MM.1S (cell line): Measurements from ENCODE around the gene ZNF692.

Experiments
- CTCF ChIP-seq: fragments of 300-600 bp; sonication (generic); IDR thresholded peaks from 2 replicates; pipeline ENCODE4 v1.5.1; 2016; ENCODE audit warnings: antibody characterized with exemption, low read length, mixed read lengths
- EZH2 ChIP-seq: fragments of 300-600 bp; sonication (generic); optimal IDR thresholded peaks from 2 replicates; pipeline ENCODE3; 2017; ENCODE audit warnings: low read depth, mild to moderate bottlenecking, antibody characterized with exemption, low read length, mixed read lengths

DNA sequence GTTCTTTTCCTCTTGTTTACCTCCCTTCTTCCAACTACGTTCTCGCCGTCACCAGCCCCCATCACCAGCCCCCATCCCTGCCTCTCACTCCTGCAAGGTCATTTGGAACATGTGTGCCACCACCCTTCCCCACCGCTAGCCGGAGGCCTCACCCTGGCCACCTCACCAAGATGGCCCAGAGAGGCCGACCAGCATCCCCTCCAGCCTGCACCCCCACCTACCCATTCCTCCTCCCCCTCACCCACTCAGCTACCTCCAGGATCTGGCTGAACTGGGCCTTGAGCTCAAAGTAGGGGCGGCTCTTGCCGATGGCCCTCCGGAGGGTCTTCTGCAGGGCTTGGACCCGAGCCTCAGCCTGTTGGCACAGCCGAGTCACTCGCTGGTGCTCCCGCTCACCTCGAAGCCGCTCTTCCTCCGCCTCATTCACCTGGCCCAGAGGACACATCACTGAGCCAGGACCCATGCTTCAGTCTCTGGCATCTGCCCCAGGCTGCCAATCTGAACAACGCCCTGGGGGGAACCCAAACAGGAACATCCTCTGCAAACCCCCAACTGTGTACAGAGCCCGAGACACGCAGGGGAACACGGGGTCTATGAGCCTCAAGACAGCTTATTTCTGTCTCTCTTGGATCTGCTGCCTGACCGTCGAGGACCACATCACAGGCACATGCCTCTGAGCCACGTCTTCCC lies 46.0 kb downstream of the ZNF692 start:
- TF ChIP-seq EZH2: no peak
- TF ChIP-seq CTCF: no peak
